Prostate gland (tissue), 2 donors: ENCODE results near the gene FAM89B. TPM values are rescaled to one million over a fixed set of nuclear protein-coding genes. Genes with fewer than 3 reads are reported as not detected.

Experiments used
- DNase-seq: peaks from one replicate; pipeline ENCODE4 v3.0.0-alpha.2; 2019; ENCODE audit warnings: low spot score
- H3K27ac ChIP-seq, 2 donors: fragments of 200-600 bp; sonication (generic); 2 replicates each; pipeline ENCODE4 v1.5.1; 2017 to 2019
- H3K27me3 ChIP-seq: fragments of 200-600 bp; sonication (generic); replicated peaks from 2 replicates; pipeline ENCODE4 v1.5.1; 2019; ENCODE audit not compliant: insufficient read depth
- H3K36me3 ChIP-seq, 2 donors: fragments of 200-600 bp; sonication (generic); 1 replicate in 1 of 2; 2 replicates in 1 of 2; pipeline versions ENCODE4 v1.5.1 to v1.8.1; 2017 to 2019
- H3K4me1 ChIP-seq: fragments of 200-600 bp; sonication (generic); replicated peaks from 2 replicates; pipeline ENCODE4 v1.5.1; 2019
- H3K4me3 ChIP-seq, 2 donors: fragments of 200-600 bp; sonication (generic); 2 replicates each; pipeline ENCODE4 v1.5.1; 2017 to 2019
- H3K9me3 ChIP-seq: fragments of 200-600 bp; sonication (generic); 2 replicates; pipeline ENCODE4 v1.5.1; 2017
- CTCF ChIP-seq, 4 experiments: fragments of 200-600 bp in 2 of 4; fragments of 450-650 bp in 2 of 4; sonication (generic) in 2 of 4; IDR thresholded peaks; 1 replicate in 3 of 4; 2 replicates in 1 of 4; pipeline ENCODE4 v1.5.1; 2016 to 2019; ENCODE audit warnings: antibody characterized with exemption in 4 of 4, mild to moderate bottlenecking in 2 of 4, moderate library complexity in 2 of 4
- POLR2A ChIP-seq: fragments of 450-650 bp; IDR thresholded peaks from one replicate; pipeline ENCODE4 v1.6.1; 2016; ENCODE audit warnings: antibody characterized with exemption, mild to moderate bottlenecking
- POLR2AphosphoS5 ChIP-seq: sonication (generic); formaldehyde crosslinking; IDR thresholded peaks from one replicate; pipeline ENCODE4 v1.6.1; 2017; ENCODE audit warnings: antibody characterized with exemption
- WGBS: methylation state at CpG from one replicate; pipeline ENCODE4 v1.1.5; 2018; 5-methylcytosine and 5-hydroxymethylcytosine counted together
- intact Hi-C: fragments of 100-400 bp; cut with DNase I; formaldehyde crosslinking; loops from one replicate; pipeline ENCODE4 v1.14.2; 2022
- total RNA-seq, 2 donors: library from RNA; depleted of rRNA; stranded (reverse); fragments of >200 nt; gene quantifications; one replicate each; pipeline ENCODE4 v1.1.0, GENCODE V29; 2016

FAM89B gene
- total RNA-seq, 2 donors from 2014 or later, result 68.6 to 92.6 TPM

DNA sequence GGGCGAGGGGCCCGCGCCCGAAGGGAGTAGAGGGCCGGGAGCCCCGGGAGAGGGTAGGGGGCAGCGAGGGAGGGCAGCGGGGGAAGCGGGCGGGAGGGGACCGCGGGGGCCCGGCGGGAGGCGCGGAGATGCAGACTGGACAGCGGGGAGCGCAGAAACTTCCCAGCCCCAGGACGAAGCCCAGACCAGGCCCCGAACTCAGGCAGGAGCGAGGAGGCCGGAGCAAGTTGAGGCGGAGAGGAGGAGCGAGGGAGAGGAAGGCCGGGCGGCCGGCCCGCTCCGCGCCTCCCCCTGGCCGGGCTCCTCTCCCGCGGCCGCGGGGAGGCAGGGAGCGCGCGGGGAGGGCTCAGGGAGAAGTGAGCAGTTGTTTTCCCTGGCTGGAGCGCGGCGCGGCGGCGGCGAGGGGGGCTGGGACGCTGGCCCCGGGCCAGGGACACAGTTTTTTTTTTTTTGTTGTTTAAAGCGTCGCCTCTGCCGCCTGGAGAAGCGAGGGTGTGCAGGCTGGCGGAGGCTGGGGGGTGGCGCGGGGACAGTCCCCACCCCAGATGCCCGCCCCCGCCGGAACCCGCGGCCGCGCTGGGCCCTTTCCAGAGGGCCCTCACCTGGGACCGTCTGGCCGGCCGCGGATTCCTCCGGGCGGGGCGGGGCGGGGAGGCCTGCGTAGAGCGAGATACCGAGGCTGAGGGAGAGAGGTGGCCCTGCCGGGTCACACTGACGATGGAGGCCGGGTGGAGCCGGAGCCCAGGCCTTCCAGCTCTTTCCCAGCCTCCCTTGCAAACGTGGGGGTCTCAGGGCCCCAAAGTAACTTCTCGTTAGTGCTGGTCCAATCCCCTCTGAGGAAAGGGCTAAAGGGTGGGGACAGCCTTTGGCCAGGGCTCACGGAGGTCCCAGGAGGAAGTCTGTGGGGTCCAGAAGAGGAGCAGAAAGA lies 14.1 kb upstream of the FAM89B start, which contains the start of gene LTBP3:
TSS of gene LTBP3 (minus strand) at position 358 of the 928 bp plus-strand sequence. CDS start 400 bp downstream, outside the sequence.
- H3K4me3 ChIP-seq, result peak within 1 kb of the TSS; percentile 59 to 61
- intact Hi-C loops, result no loop called here
- H3K9me3 ChIP-seq, result no peaks in the 10 kb centered on the region
- TF ChIP-seq POLR2A (peak; percentile 10), CTCF (IDR thresholded peaks at IDR 0.05) (peak in 1 of 4 experiments; percentile 36), POLR2AphosphoS5 (peak; percentile 59)
- H3K27ac ChIP-seq, result peak within 1 kb of the TSS; percentile 88 to 93
- no peaks in the 10 kb centered on the region for H3K36me3 ChIP-seq
- H3K27me3 ChIP-seq, result no peaks in the 10 kb centered on the region
- DNase-seq, result peak; percentile 70
- WGBS, result under 1% methylated on average over 73 of the region's 79 CpGs
- H3K4me1 ChIP-seq, result peaks cover 13% of the 10 kb centered on the region

- no peaks in the 10 kb centered on the region for H3K27me3 ChIP-seq
- no peaks in the 10 kb centered on the region for H3K36me3 ChIP-seq
- intact Hi-C loops, result no loop called here
- H3K4me1 ChIP-seq, result peaks cover 13% of the 10 kb centered on the region
- H3K9me3 ChIP-seq, result no peaks in the 10 kb centered on the region
- H3K4me3 ChIP-seq, result peak overlapping the region; percentile 59 to 61
- TF ChIP-seq POLR2AphosphoS5 (peak; percentile 3), POLR2A (no peak)
- H3K27ac ChIP-seq, result peak overlapping the region; percentile 88 to 93
- WGBS, result 21% methylated on average over 19 of the region's 19 CpGs
- no peak for DNase-seq
Observed at GRCh38 chr11:65558930-65559509, 13.3 kb upstream of the FAM89B start.

DNA sequence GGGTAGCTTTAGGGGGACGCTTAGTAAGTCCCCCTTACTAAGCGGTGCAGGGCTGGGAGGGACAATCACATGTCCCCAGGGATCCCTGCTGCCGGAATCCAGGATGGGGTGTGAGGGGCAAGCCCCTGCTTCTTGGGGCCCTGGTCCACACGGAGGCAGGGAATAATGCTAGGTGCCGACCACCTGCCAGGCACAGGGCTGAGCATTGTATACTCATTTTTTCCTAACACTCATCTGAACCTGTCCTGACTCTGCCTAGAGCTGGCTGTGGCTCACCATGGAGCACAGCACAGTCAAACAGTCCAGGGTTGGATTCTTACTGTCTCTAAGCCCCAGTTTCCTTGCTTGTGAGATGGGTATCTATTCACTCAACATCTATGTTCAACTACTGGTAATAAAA lies 12.8 kb upstream of the FAM89B start:
- intact Hi-C loops, result no loop called here
- WGBS, result 73% methylated on average over 5 of the region's 5 CpGs
- Histone ChIP-seq H3K4me3 (no peak overlapping the region), H3K4me1 (peaks cover 13% of the 10 kb centered on the region), H3K9me3 (no peaks in the 10 kb centered on the region), H3K36me3 (no peaks in the 10 kb centered on the region), H3K27me3 (no peaks in the 10 kb centered on the region), H3K27ac (peak overlapping the region; percentile 88 to 93)
- DNase-seq, result no peak
- TF ChIP-seq CTCF (IDR thresholded peaks at IDR 0.05) (no peak), POLR2AphosphoS5 (no peak), POLR2A (no peak)

GRCh38 chr11:65559951-65560537 lies 12.3 kb upstream of the FAM89B start:
- TF ChIP-seq POLR2AphosphoS5 (peak; percentile 33), POLR2A (no peak), CTCF (IDR thresholded peaks at IDR 0.05) (no peak)
- Histone ChIP-seq H3K27me3 (no peaks in the 10 kb centered on the region), H3K36me3 (no peaks in the 10 kb centered on the region), H3K4me1 (peaks cover 13% of the 10 kb centered on the region), H3K9me3 (no peaks in the 10 kb centered on the region), H3K27ac (peak overlapping the region; percentile 88 to 93), H3K4me3 (no peak overlapping the region)
- no peak for DNase-seq
- intact Hi-C loops, result no loop called here
- 31% methylated on average over 5 of the region's 5 CpGs for whole genome bisulfite sequencing
